ENCODE results near the gene SH3BP5.
A peak's percentile ranks its signal among the peaks of the same experiment; 100 is the strongest.

Gene SH3BP5

GRCh38 chr3:15347063-15347736, 14.8 kb upstream of the SH3BP5 start:
- DNase-seq (ENCODE audit: low spot score): peak; percentile 19

- DNase-seq (ENCODE audit: low spot score): no peak
Measured at GRCh38 chr3:15346516-15346915, 14.1 kb upstream of the SH3BP5 start.

- DNase-seq (ENCODE audit: low spot score): no peak
Measured at GRCh38 chr3:15345608-15346137, 13.3 kb upstream of the SH3BP5 start.

- no peak for DNase-seq (ENCODE audit: low spot score)
Measured at GRCh38 chr3:15345066-15345607, 12.8 kb upstream of the SH3BP5 start.

GRCh38 chr3:15342945-15343344, 10.6 kb upstream of the SH3BP5 start:
- DNase-seq (ENCODE audit: low spot score): no peak

GRCh38 chr3:15342246-15342645, 9.9 kb upstream of the SH3BP5 start:
- no peak for DNase-seq (ENCODE audit: low spot score)

GRCh38 chr3:15341030-15341726, 8.8 kb upstream of the SH3BP5 start:
- DNase-seq (ENCODE audit: low spot score): no peak

GRCh38 chr3:15339786-15340215, 7.4 kb upstream of the SH3BP5 start:
- no peak for DNase-seq (ENCODE audit: low spot score)

- DNase-seq (ENCODE audit: low spot score): no peak
Measured at GRCh38 chr3:15339001-15339400, 6.6 kb upstream of the SH3BP5 start.

GRCh38 chr3:15337963-15338362, 5.6 kb upstream of the SH3BP5 start:
- no peak for DNase-seq (ENCODE audit: low spot score)

- DNase-seq (ENCODE audit: low spot score): no peak
Measured at GRCh38 chr3:15336057-15336456, 3.7 kb upstream of the SH3BP5 start.

GRCh38 chr3:15333956-15334263, 1.5 kb upstream of the SH3BP5 start:
- no peak for DNase-seq (ENCODE audit: low spot score)

GRCh38 chr3:15333099-15333955, 941 bp upstream of the SH3BP5 start:
- no peak for DNase-seq (ENCODE audit: low spot score)

GRCh38 chr3:15331606-15332404, 581 bp downstream of the SH3BP5 start:
- DNase-seq (ENCODE audit: low spot score): no peak

GRCh38 chr3:15331072-15331605, 1.2 kb downstream of the SH3BP5 start:
- DNase-seq (ENCODE audit: low spot score): no peak

GRCh38 chr3:15330031-15330596, 2.3 kb downstream of the SH3BP5 start:
- no peak for DNase-seq (ENCODE audit: low spot score)

GRCh38 chr3:15329046-15330005, 3.1 kb downstream of the SH3BP5 start:
- DNase-seq (ENCODE audit: low spot score): no peak

GRCh38 chr3:15327941-15328340, 4.4 kb downstream of the SH3BP5 start:
- peak; percentile 46 for DNase-seq (ENCODE audit: low spot score)

- DNase-seq (ENCODE audit: low spot score): no peak
Measured at GRCh38 chr3:15326673-15327072, 5.7 kb downstream of the SH3BP5 start.

GRCh38 chr3:15326037-15326436, 6.3 kb downstream of the SH3BP5 start:
- no peak for DNase-seq (ENCODE audit: low spot score)
